ENCODE data around the gene PRKD1.
"Not testable (repeated sequence)": the region's sequence is repeated elsewhere in the genome, so short reads cannot be mapped to it uniquely, and the experiment has no call there.

The PRKD1 gene

GRCh38 chr14:29743531-29743930 lies 184.1 kb downstream of the PRKD1 start:
- DNase-seq (ENCODE audit: low read depth in 1 of 2, low spot score in 1 of 2): no peak

- no peak for DNase-seq (ENCODE audit: low read depth in 1 of 2, low spot score in 1 of 2)
Measured at GRCh38 chr14:29741909-29742401, 185.7 kb downstream of the PRKD1 start.

- no peak for DNase-seq (ENCODE audit: low read depth in 1 of 2, low spot score in 1 of 2)
Measured at GRCh38 chr14:29740491-29740890, 187.2 kb downstream of the PRKD1 start.

DNA sequence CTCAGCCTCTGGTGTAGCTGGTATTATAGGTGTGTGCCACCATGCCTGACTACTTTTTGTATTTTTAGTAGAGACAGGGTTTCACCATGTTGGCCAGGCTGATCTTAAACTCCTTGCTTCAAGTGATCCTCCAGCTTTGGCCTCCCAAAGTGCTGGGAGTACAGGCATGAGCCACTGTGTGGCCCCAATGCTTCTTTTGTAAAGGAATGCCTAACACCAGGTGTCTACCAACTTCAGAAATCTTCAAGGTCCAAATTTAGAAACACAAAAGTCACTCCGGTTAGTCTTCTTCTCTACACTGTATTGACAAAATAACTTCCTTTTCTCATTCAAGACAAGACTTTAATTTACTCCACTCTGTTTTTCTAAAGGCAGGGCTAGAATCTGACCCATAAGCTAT lies 188.7 kb downstream of the PRKD1 start:
- DNase-seq (ENCODE audit: low read depth in 1 of 2, low spot score in 1 of 2): no peak

- DNase-seq (ENCODE audit: low read depth in 1 of 2, low spot score in 1 of 2): no peak
Measured at GRCh38 chr14:29738056-29738455, 189.6 kb downstream of the PRKD1 start.

DNA sequence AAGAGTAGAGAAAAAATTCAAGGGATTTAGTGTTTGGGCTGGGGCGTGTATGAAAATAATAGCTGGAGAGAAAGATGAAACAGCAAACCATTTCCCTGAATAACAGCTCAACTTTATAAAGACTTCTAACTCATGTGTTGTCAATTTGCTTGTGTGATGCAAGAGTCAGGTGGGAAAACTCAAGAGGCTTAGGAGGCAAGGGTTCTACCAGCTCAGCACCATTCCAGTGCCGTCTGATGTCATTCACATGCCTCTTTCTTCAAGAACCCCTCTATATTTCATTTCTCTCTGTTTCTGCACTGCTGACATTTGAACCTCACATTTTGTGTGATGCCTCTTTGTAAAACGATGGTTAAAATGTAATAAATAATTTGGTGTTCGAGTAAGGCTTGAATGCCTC lies 192.2 kb downstream of the PRKD1 start:
- no peak for DNase-seq (ENCODE audit: low read depth in 1 of 2, low spot score in 1 of 2)

GRCh38 chr14:29734732-29735131 lies 192.9 kb downstream of the PRKD1 start:
- DNase-seq (ENCODE audit: low read depth in 1 of 2, low spot score in 1 of 2): no peak

- not testable (repeated sequence) for DNase-seq (ENCODE audit: low read depth in 1 of 2, low spot score in 1 of 2)
Measured at GRCh38 chr14:29726560-29727331, 200.9 kb downstream of the PRKD1 start.

GRCh38 chr14:29724991-29725390 lies 202.7 kb downstream of the PRKD1 start:
- DNase-seq (ENCODE audit: low read depth in 1 of 2, low spot score in 1 of 2): no peak

DNA sequence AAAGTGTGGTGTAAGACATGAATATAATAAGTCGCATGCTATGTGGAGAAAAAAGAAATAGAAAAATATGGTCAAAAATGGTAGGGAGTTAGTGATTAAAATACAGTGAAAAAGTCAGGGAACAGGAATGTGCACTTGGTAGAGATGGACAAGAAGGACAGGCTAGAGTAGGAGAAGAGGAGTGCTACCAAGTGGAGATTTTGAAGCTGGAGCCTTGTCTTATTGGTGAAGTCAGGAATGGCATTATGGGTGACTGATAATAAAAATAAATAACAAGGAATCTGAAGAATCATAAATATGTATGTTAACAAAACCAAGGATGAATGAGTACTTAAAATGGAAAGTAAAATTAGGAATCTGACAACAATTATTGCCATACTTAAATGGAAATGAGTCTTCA lies 204.8 kb downstream of the PRKD1 start:
- DNase-seq (ENCODE audit: low read depth in 1 of 2, low spot score in 1 of 2): no peak

- no peak for DNase-seq (ENCODE audit: low read depth in 1 of 2, low spot score in 1 of 2)
Measured at GRCh38 chr14:29721586-29721985, 206.1 kb downstream of the PRKD1 start.

- no peak for DNase-seq (ENCODE audit: low read depth in 1 of 2, low spot score in 1 of 2)
Measured at GRCh38 chr14:29717901-29718300, 209.7 kb downstream of the PRKD1 start.

- no peak for DNase-seq (ENCODE audit: low read depth in 1 of 2, low spot score in 1 of 2)
Measured at GRCh38 chr14:29716150-29716549, 211.5 kb downstream of the PRKD1 start.

GRCh38 chr14:29712601-29713000 lies 215.0 kb downstream of the PRKD1 start:
- DNase-seq (ENCODE audit: low read depth in 1 of 2, low spot score in 1 of 2): no peak

DNA sequence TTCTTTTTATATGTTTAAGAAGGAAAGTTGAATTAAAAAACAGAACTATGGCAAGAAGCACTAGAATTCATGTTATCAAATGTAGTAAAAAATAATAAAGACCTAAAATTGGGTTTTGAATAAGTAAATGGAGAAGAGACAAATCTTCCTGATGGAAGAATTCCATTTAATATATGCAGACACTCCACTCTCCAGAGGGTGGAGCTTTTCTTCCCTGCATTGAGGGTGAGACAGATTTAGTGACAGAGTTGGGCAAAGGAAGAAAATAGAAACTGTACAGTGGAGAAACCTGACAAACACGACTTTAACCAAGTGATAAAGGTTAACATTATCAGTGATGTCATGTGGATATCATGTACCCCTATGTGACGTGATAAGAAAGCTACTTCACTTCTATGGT lies 217.6 kb downstream of the PRKD1 start:
- DNase-seq (ENCODE audit: low read depth in 1 of 2, low spot score in 1 of 2): no peak

DNA sequence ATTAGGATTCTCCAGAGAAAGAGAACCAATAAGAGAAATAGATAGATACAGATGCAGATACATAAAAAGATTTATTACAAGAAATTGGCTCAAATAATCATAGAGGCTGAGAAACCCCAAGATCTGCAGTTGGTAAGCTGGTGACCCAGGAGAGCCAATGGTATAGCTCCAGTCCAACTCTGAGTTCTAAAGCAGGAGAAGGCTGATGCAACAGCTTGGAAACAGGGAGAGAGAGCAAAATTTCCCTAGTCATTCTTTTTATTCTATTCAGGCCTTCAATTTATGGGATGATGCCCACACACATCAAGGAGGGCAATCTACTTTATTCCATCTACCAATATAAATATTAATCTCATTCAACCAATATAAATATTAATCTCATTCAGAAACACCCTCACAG lies 218.2 kb downstream of the PRKD1 start:
- DNase-seq (ENCODE audit: low read depth in 1 of 2, low spot score in 1 of 2): no peak

DNA sequence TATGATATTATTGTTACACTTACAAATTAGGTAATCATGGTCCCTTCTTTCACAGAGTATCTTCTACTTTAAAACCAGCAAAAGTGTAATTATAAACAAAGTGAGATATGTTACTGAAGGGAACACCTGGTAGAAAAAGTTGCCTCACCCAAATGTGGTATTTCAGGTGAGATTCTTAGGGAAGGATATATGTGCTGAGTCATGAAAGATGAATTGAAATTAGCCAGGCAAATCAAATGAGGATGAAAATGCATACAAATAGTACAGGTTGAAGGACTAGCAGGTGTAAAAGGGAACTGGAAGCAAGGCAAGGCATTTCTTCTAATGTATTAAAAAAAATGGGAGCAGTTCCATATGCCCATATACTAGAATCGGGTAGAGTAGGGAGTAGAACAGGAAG lies 220.9 kb downstream of the PRKD1 start:
- DNase-seq (ENCODE audit: low read depth in 1 of 2, low spot score in 1 of 2): no peak

GRCh38 chr14:29705801-29706200 lies 221.8 kb downstream of the PRKD1 start:
- DNase-seq (ENCODE audit: low read depth in 1 of 2, low spot score in 1 of 2): no peak

DNA sequence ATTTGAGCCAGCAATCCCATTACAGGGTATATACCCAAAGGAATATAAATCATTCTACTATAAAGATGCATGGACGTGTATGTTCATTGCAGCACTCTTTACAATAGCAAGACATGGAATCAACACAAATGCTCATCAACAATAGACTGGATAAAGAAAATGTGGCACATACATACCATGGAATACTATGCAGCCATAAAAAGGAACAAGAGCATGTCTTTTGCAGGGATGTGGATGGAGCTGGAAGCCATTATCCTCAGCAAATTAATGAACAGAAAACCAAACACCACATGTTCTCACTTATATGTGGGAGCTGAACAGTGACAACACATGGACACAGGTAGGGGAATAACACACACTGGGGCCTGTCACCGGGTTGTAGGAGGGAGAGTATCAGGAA lies 238.1 kb downstream of the PRKD1 start:
- DNase-seq (ENCODE audit: low read depth in 1 of 2, low spot score in 1 of 2): not testable (repeated sequence)

- no peak for DNase-seq (ENCODE audit: low read depth in 1 of 2, low spot score in 1 of 2)
Measured at GRCh38 chr14:29687866-29688265, 239.8 kb downstream of the PRKD1 start.

DNA sequence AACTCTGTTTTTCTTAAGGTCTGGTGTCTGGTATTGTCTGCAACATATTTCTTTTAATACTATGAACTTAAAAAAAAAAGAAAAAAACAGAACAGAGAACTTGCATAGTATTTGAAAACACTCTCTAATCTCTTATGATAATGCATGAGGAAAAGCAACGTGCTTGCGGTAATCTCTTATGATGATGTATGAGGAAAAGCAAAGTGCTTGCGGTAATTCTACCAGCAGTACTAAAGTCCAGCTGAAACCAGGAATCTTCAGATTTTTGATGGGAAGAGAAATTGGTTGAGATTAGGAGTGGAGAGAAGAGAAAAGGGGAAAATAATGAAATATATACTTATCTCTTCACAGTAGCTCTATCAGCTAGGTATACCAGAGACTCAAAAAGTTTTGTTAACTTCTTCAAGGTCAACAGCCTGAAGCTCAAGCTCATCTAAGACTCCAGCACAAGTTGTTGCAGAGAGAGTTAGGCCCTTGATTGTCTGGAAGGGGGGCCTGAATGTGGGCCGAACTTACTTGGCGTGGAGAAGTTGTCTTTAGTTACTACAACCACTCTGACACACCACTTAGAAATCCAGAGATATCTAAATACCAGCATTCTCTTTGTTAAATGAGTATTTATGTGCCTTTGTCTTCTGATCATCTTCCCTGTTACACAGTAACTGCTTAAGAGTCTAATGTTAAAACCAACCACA lies 240.4 kb downstream of the PRKD1 start:
- DNase-seq (ENCODE audit: low read depth in 1 of 2, low spot score in 1 of 2): no peak

GRCh38 chr14:29684926-29685325 lies 242.7 kb downstream of the PRKD1 start:
- no peak for DNase-seq (ENCODE audit: low read depth in 1 of 2, low spot score in 1 of 2)

DNA sequence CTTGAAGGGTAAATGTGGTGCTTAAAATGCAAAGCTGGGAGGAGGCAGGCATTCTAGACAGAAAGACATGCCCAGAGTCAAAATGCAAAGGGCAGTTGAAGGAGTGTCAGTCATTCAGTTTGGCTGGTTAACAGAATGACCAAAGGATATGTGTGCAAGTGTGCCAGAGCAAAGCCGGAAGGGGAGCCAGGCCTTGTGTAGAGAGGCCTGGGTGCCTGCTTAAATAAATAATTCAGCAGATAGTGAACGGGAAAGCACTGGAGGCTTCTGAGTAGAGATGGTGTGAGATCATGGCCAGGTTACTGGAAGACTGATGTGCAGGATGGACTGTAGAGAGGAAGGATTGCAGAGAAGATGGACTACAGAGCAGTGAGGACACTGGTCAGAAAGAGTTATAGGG lies 244.9 kb downstream of the PRKD1 start:
- no peak for DNase-seq (ENCODE audit: low read depth in 1 of 2, low spot score in 1 of 2)
